Brain microvascular endothelial cell (primary cell): ENCODE data around the gene ANO3.
A peak's percentile ranks its signal among the peaks of the same experiment; 100 is the strongest.

Source experiments
- DNase-seq: peaks from one replicate; pipeline ENCODE4 v3.0.0-alpha.2; 2020
- H3K27ac ChIP-seq: fragments of 250-450 bp; sonication (Bioruptor Pico); 2 replicates; pipeline ENCODE4 v1.5.1; 2020; ENCODE audit warnings: mild to moderate bottlenecking, moderate library complexity
- H3K27me3 ChIP-seq: fragments of 250-450 bp; sonication (Bioruptor Pico); replicated peaks from 2 replicates; pipeline ENCODE4 v1.5.1; 2020; ENCODE audit warnings: mild to moderate bottlenecking
- H3K36me3 ChIP-seq: fragments of 250-450 bp; sonication (Bioruptor Pico); replicated peaks from 2 replicates; pipeline ENCODE4 v1.5.1; 2020; ENCODE audit warnings: mild to moderate bottlenecking
- H3K4me3 ChIP-seq: 2 replicates; pipeline ENCODE4 v1.5.1; 2011; ENCODE audit warnings: low read depth, mild to moderate bottlenecking, control low read depth, low read length, moderate library complexity
- CTCF ChIP-seq: IDR thresholded peaks from 2 replicates; pipeline ENCODE4 v1.5.1; 2011; ENCODE audit warnings: low read depth, mild to moderate bottlenecking, moderate library complexity, low read length, control low read depth, inconsistent platforms; ENCODE audit errors: missing control alignments
- in situ Hi-C: cut with HindIII; loops from 2 replicates; pipeline ENCODE4 v1.10.0; 2017; ENCODE audit warnings: low sequenced_read_pairs, low pct_ligation_motif_present

Gene ANO3

GRCh38 chr11:26551186-26551801, 219.4 kb downstream of the ANO3 start:
- in situ Hi-C loops, result no loop called here
- no peak for DNase-seq
- peak; percentile 31 for TF ChIP-seq CTCF
- Histone ChIP-seq H3K27ac (no peak overlapping the region), H3K4me3 (no peak overlapping the region), H3K27me3 (no peaks in the 10 kb centered on the region), H3K36me3 (no peaks in the 10 kb centered on the region)

GRCh38 chr11:26553182-26553581, 221.3 kb downstream of the ANO3 start:
- DNase-seq, result no peak
- no peak overlapping the region for H3K27ac ChIP-seq

GRCh38 chr11:26554455-26554854, 222.5 kb downstream of the ANO3 start:
- no peak for TF ChIP-seq CTCF
- H3K27ac ChIP-seq, result no peak overlapping the region
- in situ Hi-C loops, result no loop called here
- H3K36me3 ChIP-seq, result no peaks in the 10 kb centered on the region
- H3K4me3 ChIP-seq, result no peak overlapping the region
- no peak for DNase-seq
- H3K27me3 ChIP-seq, result no peaks in the 10 kb centered on the region

More at GRCh38 chr11:26553182-26553581, 221.3 kb downstream of the ANO3 start:
- Histone ChIP-seq H3K27me3 (no peaks in the 10 kb centered on the region), H3K36me3 (no peaks in the 10 kb centered on the region), H3K4me3 (no peak overlapping the region)
- no peak for TF ChIP-seq CTCF
- in situ Hi-C loops, result no loop called here

GRCh38 chr11:26556582-26556981, 224.7 kb downstream of the ANO3 start:
- DNase-seq, result no peak
- H3K36me3 ChIP-seq, result no peaks in the 10 kb centered on the region
- no peak for TF ChIP-seq CTCF
- no peak overlapping the region for H3K4me3 ChIP-seq
- no peaks in the 10 kb centered on the region for H3K27me3 ChIP-seq
- in situ Hi-C loops, result no loop called here
- H3K27ac ChIP-seq, result no peak overlapping the region

GRCh38 chr11:26557666-26558065, 225.7 kb downstream of the ANO3 start:
- no peak for TF ChIP-seq CTCF
- Histone ChIP-seq H3K4me3 (no peak overlapping the region), H3K27ac (no peak overlapping the region), H3K27me3 (no peaks in the 10 kb centered on the region), H3K36me3 (no peaks in the 10 kb centered on the region)
- in situ Hi-C loops, result no loop called here
- DNase-seq, result no peak

GRCh38 chr11:26558190-26558589, 226.3 kb downstream of the ANO3 start:
- no peak overlapping the region for H3K4me3 ChIP-seq
- TF ChIP-seq CTCF, result no peak
- no peaks in the 10 kb centered on the region for H3K36me3 ChIP-seq
- in situ Hi-C loops, result no loop called here
- H3K27ac ChIP-seq, result no peak overlapping the region
- no peaks in the 10 kb centered on the region for H3K27me3 ChIP-seq
- no peak for DNase-seq
